Stimulated activated CD4-positive, alpha-beta T cell treated with anti-CD3 and anti-CD28 coated beads, Interleukin-4, amount 100 ng/mL, for 4 hours (primary cell): Measurements from ENCODE around the gene ALG14.
"Not testable (repeated sequence)": the region's sequence is repeated elsewhere in the genome, so short reads cannot be mapped to it uniquely, and the experiment has no call there.

Experiments used
- DNase-seq, 2 experiments: peaks; one replicate each; pipeline ENCODE4 v3.0.0-alpha.2; 2020

Gene ALG14

GRCh38 chr1:95005584-95005983 is 67.2 kb downstream of the ALG14 start:
- DNase-seq: no peak

GRCh38 chr1:95004013-95004412 is 68.7 kb downstream of the ALG14 start:
- no peak for DNase-seq

- DNase-seq: no peak
Measured at GRCh38 chr1:95003433-95003738, 69.4 kb downstream of the ALG14 start.

- no peak for DNase-seq
Measured at GRCh38 chr1:95002540-95003432, 70.0 kb downstream of the ALG14 start.

- DNase-seq: no peak
Measured at GRCh38 chr1:95002164-95002539, 70.6 kb downstream of the ALG14 start.

GRCh38 chr1:94999456-95000131 is 73.2 kb downstream of the ALG14 start:
- no peak for DNase-seq

- DNase-seq: no peak
Measured at GRCh38 chr1:94998748-94999147, 74.0 kb downstream of the ALG14 start.

- no peak for DNase-seq
Measured at GRCh38 chr1:94998114-94998513, 74.6 kb downstream of the ALG14 start.

GRCh38 chr1:94995536-94995935 is 77.2 kb downstream of the ALG14 start:
- not testable (repeated sequence) for DNase-seq

GRCh38 chr1:94994805-94995204 is 77.9 kb downstream of the ALG14 start:
- no peak for DNase-seq

GRCh38 chr1:94993931-94994645 is 78.7 kb downstream of the ALG14 start:
- DNase-seq: no peak

- no peak for DNase-seq
Measured at GRCh38 chr1:94992863-94993563, 79.7 kb downstream of the ALG14 start.

GRCh38 chr1:94992161-94992560 is 80.6 kb downstream of the ALG14 start:
- DNase-seq: no peak

GRCh38 chr1:94989911-94990473 is 82.8 kb downstream of the ALG14 start:
- no peak for DNase-seq

GRCh38 chr1:94989398-94989797 is 83.4 kb downstream of the ALG14 start:
- DNase-seq: no peak

- no peak for DNase-seq
Measured at GRCh38 chr1:94988356-94988755, 84.4 kb downstream of the ALG14 start.

- no peak for DNase-seq
Measured at GRCh38 chr1:94986783-94987182, 86.0 kb downstream of the ALG14 start.

GRCh38 chr1:94983171-94983739 is 89.5 kb downstream of the ALG14 start:
- DNase-seq: no peak

- DNase-seq: no peak
Measured at GRCh38 chr1:94982398-94982797, 90.4 kb downstream of the ALG14 start.

- no peak for DNase-seq
Measured at GRCh38 chr1:94981575-94981973, 91.2 kb downstream of the ALG14 start.

- no peak for DNase-seq
Measured at GRCh38 chr1:94980582-94981574, 91.9 kb downstream of the ALG14 start.
